Measurements from ENCODE around the gene PRKCSH.

DNA sequence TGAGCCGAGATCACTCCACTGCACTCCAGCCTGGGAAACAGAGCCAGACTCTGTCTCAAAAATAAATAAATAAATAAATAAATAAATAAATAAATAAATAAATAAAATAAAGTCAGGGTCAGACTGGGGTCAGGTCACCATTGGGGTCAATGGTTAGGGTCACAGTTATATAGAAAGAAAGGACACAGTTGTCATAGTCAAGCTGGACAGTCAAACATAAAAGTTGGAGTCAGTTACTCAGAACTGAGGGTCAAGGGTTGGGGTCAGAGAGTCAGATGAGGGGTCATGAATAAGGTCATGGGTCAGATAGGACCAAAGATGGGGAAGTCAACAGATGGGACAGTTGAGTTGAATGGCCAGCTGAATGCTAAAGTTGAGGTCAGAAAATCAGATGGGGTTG, 34.6 kb upstream of the PRKCSH start:
- TF ChIP-seq, protein P1, sequence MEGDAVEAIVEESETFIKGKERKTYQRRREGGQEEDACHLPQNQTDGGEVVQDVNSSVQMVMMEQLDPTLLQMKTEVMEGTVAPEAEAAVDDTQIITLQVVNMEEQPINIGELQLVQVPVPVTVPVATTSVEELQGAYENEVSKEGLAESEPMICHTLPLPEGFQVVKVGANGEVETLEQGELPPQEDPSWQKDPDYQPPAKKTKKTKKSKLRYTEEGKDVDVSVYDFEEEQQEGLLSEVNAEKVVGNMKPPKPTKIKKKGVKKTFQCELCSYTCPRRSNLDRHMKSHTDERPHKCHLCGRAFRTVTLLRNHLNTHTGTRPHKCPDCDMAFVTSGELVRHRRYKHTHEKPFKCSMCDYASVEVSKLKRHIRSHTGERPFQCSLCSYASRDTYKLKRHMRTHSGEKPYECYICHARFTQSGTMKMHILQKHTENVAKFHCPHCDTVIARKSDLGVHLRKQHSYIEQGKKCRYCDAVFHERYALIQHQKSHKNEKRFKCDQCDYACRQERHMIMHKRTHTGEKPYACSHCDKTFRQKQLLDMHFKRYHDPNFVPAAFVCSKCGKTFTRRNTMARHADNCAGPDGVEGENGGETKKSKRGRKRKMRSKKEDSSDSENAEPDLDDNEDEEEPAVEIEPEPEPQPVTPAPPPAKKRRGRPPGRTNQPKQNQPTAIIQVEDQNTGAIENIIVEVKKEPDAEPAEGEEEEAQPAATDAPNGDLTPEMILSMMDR (conservative IDR thresholded peaks at IDR 0.05; ENCODE audit: low read depth in 2 of 2), result no peak
- no peak for TF ChIP-seq EZH2 (IDR thresholded peaks at IDR 0.05; ENCODE audit: low read depth, unreplicated experiment)
- no peak for TF ChIP-seq POLR2AphosphoS5 (IDR thresholded peaks at IDR 0.05; ENCODE audit: low read depth)
- TF ChIP-seq CREB1 (CRISPR knock-in tag; IDR thresholded peaks at IDR 0.05; ENCODE audit: low read depth), result no peak

Measured in GM23338 (cell line).